Spleen (tissue), 7 donors: ENCODE data around the gene CIP2A.

ENCODE experiments used
- CTCF ChIP-seq, 11 experiments: fragments of 200-600 bp in 7 of 11; fragments of 450-650 bp in 4 of 11; sonication (generic) in 4 of 11; IDR thresholded peaks in 8 of 11; conservative IDR thresholded peaks in 3 of 11; 1 replicate in 7 of 11; 2 replicates in 4 of 11; pipeline versions ENCODE4 v1.4.0 to v1.8.0; 2016 to 2021; ENCODE audit warnings: antibody characterized with exemption in 11 of 11, inconsistent platforms in 4 of 11, mild to moderate bottlenecking in 1 of 11
- POLR2A ChIP-seq, 3 donors: fragments of 450-650 bp; IDR thresholded peaks; one replicate each; pipeline ENCODE4 v1.5.1; 2017; ENCODE audit warnings: antibody characterized with exemption in 3 of 3, mild to moderate bottlenecking in 1 of 3
- POLR2AphosphoS5 ChIP-seq, 3 donors: sonication (generic); formaldehyde crosslinking; IDR thresholded peaks; one replicate each; pipeline ENCODE4 v1.5.1; 2017; ENCODE audit warnings: antibody characterized with exemption in 3 of 3
- donor health status: DM: no; HTN: no; CAD: no; lungs with moderate emphysema.
- donor health status: DM: no; HTN: no; CAD: no.
- donor health status: DM: no; HTN: no; CAD: no.

DNA sequence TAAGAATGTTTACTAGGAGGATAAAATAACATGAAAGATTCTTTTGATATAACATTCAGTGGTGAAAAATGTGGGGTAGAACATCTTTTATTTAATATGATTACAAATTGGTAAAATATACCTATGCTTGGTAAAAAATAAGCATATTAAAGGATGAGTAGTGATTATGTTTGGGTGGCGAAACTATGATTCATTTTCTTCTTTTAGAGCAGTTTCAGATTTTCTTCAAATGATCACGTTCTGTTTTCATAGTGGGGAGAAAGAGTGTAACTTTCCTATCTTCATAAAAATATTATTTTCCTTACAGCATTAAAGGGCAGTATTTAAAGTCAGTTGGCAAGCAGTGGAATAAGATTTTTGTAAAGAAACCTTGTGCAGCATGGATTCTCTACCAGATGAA lies 15.8 kb upstream of the CIP2A start:
- TF ChIP-seq CTCF (IDR thresholded peaks at IDR 0.05 in 8 of 11, conservative IDR thresholded peaks at IDR 0.05 in 3 of 11): no peak
- TF ChIP-seq POLR2A (IDR thresholded peaks at IDR 0.05): no peak
- no peak for TF ChIP-seq POLR2AphosphoS5 (IDR thresholded peaks at IDR 0.05)
